AG10803 (cell line): ENCODE results near the gene STK38L.
"Not testable (repeated sequence)": the region's sequence is repeated elsewhere in the genome, so short reads cannot be mapped to it uniquely, and the experiment has no call there.

Experiments used
- DNase-seq: peaks from one replicate; pipeline ENCODE4 v3.0.0; 2010; ENCODE audit warnings: low read depth
- H3K4me3 ChIP-seq: 2 replicates; pipeline ENCODE4 v1.5.1; 2011; ENCODE audit warnings: mild to moderate bottlenecking, low read length, control low read depth
- CTCF ChIP-seq: conservative IDR thresholded peaks from 2 replicates; pipeline ENCODE4 v1.5.1; 2011; ENCODE audit warnings: mild to moderate bottlenecking, low read length, control low read depth, inconsistent platforms

The STK38L gene

GRCh38 chr12:27226407-27226929, 17.6 kb upstream of the STK38L start:
- no peak overlapping the region for H3K4me3 ChIP-seq
- TF ChIP-seq CTCF, result no peak
- DNase-seq, result no peak

- no peak for TF ChIP-seq CTCF
- DNase-seq, result no peak
Measured at GRCh38 chr12:27229367-27229766, 14.7 kb upstream of the STK38L start.

DNA sequence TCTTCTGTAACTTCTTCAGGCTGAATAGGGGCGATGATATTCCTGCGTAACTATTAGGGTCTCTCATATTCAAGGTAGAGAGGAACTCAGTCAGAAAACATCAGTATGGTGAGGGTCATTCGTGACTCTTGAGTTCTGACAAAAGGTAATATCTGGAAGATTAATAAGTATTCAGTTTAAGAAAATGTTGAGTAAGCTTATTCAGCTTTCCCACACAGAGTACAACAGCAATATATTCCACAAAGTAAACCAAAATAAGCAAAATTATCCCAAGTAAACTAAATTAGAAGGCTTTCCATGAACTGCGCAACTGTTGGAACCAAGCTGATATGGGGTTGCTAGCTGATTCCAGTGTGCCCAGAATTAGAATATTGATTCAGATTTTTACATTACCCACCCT, 12.7 kb upstream of the STK38L start:
- not testable (repeated sequence) for H3K4me3 ChIP-seq, DNase-seq

More at GRCh38 chr12:27229367-27229766, 14.7 kb upstream of the STK38L start:
- H3K4me3 ChIP-seq, result no peak overlapping the region

- no peak for DNase-seq
- no peak for TF ChIP-seq CTCF
- no peak overlapping the region for H3K4me3 ChIP-seq
Measured at GRCh38 chr12:27233814-27234213, 10.3 kb upstream of the STK38L start.

GRCh38 chr12:27236498-27236897, 7.6 kb upstream of the STK38L start:
- DNase-seq, result no peak

DNA sequence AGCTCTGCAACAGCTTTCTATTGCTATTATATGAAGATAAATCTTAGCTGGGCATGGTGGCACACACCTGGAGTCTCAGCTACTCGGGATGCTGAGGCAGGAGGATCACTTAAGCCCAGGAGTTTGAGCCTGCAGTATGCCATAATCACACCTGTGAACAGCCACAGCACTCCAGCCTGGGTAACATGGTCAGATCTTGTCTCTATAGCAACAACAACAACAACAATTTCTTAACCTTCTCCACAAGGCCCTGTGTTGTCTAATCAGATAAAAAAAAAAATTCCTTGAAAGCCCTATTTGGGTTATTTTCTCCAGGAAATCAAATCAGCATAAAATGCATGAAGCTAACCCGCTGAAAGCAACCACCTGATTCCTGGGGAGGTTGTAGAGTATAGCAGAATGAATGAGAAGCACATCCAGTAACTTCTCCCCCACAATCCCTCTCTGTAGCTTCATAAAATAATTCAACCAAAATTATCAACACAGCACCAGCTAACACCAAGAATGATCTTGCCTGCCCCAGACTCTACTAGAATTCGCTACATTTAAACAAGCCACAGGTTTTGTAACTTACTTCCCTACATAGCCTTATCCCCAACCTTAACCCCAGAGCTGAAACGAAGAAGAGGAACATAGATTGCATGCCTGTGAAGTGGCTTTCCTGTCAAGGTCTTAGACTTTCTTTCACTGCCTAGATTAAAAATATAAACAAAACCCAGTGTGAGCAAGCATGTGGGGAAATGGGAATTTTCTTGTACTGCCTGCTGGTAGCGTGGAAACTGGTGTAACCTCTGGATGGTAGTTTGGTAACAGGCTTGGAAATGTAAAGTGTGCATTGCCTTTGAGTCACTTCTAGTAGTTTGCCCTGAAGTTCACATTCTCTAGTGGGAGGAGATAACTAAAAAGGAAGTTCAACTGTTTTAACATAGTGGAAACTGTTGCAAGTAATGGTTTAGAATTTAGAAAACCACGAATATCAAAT, 6.0 kb upstream of the STK38L start:
- no peak for TF ChIP-seq CTCF
- no peak for DNase-seq
- no peak overlapping the region for H3K4me3 ChIP-seq

More at GRCh38 chr12:27236498-27236897, 7.6 kb upstream of the STK38L start:
- TF ChIP-seq CTCF, result no peak
- no peak overlapping the region for H3K4me3 ChIP-seq

- DNase-seq, result no peak
- H3K4me3 ChIP-seq, result no peak overlapping the region
- TF ChIP-seq CTCF, result no peak
Measured at GRCh38 chr12:27243006-27243405, 1.1 kb upstream of the STK38L start.
